Nephron (organoid): ENCODE measurements around the gene MLPH.

Experiments used
- H3K27ac Mint-ChIP-seq, 3 experiments: 2 replicates each; pipeline ENCODE4 v1.8.0; 2020; ENCODE audit warnings: mixed read lengths in 3 of 3, mild to moderate bottlenecking in 2 of 3, moderate library complexity in 1 of 3
- H3K27me3 Mint-ChIP-seq: 2 replicates; pipeline ENCODE4 v1.8.0; 2021; ENCODE audit warnings: low read depth, mild to moderate bottlenecking, moderate library complexity, mixed read lengths
- H3K36me3 Mint-ChIP-seq: 2 replicates; pipeline ENCODE4 v1.8.0; 2020; ENCODE audit warnings: low read depth, mixed read lengths
- H3K4me1 Mint-ChIP-seq: 2 replicates; pipeline ENCODE4 v1.8.0; 2020; ENCODE audit warnings: mixed read lengths
- H3K4me3 Mint-ChIP-seq, 3 experiments: 2 replicates each; pipeline ENCODE4 v1.8.0; 2020; ENCODE audit warnings: mild to moderate bottlenecking in 3 of 3, mixed read lengths in 3 of 3, moderate library complexity in 2 of 3
- H3K9me3 Mint-ChIP-seq: 2 replicates; pipeline ENCODE4 v1.8.0; 2020; ENCODE audit warnings: mixed read lengths
- TF ChIP-seq, protein P1 (sequence below), 3 experiments: fragments of 200-600 bp; sonication (generic); IDR thresholded peaks; one replicate each; pipeline ENCODE4 v1.5.0; 2021; ENCODE audit warnings: antibody characterized with exemption in 3 of 3; ENCODE audit not compliant: unreplicated experiment in 3 of 3

MLPH gene

GRCh38 chr2:237532160-237532559 lies 45.1 kb downstream of the MLPH start:
- no peaks in the 10 kb centered on the region for H3K36me3 Mint-ChIP-seq
- TF ChIP-seq, protein P1, sequence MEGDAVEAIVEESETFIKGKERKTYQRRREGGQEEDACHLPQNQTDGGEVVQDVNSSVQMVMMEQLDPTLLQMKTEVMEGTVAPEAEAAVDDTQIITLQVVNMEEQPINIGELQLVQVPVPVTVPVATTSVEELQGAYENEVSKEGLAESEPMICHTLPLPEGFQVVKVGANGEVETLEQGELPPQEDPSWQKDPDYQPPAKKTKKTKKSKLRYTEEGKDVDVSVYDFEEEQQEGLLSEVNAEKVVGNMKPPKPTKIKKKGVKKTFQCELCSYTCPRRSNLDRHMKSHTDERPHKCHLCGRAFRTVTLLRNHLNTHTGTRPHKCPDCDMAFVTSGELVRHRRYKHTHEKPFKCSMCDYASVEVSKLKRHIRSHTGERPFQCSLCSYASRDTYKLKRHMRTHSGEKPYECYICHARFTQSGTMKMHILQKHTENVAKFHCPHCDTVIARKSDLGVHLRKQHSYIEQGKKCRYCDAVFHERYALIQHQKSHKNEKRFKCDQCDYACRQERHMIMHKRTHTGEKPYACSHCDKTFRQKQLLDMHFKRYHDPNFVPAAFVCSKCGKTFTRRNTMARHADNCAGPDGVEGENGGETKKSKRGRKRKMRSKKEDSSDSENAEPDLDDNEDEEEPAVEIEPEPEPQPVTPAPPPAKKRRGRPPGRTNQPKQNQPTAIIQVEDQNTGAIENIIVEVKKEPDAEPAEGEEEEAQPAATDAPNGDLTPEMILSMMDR (IDR thresholded peaks at IDR 0.05; ENCODE audit: unreplicated experiment in 3 of 3), result no peak
- H3K27me3 Mint-ChIP-seq, result peaks cover 15% of the 10 kb centered on the region
- H3K9me3 Mint-ChIP-seq, result no peaks in the 10 kb centered on the region
- no peak overlapping the region for H3K27ac Mint-ChIP-seq
- peaks cover 12% of the 10 kb centered on the region for H3K4me1 Mint-ChIP-seq
- H3K4me3 Mint-ChIP-seq, result no peak overlapping the region

- Mint-ChIP-seq H3K27me3 (peaks cover 26% of the 10 kb centered on the region), H3K36me3 (no peaks in the 10 kb centered on the region), H3K4me3 (no peak overlapping the region), H3K27ac (no peak overlapping the region), H3K4me1 (peaks cover 19% of the 10 kb centered on the region), H3K9me3 (no peaks in the 10 kb centered on the region)
- TF ChIP-seq, protein P1 (IDR thresholded peaks at IDR 0.05; ENCODE audit: unreplicated experiment in 3 of 3), result no peak
These were observed 46.7 kb downstream of the MLPH start for GRCh38 chr2:237533668-237534161.

- no peak overlapping the region for H3K4me3 Mint-ChIP-seq
- H3K27me3 Mint-ChIP-seq, result peaks cover 26% of the 10 kb centered on the region
- H3K9me3 Mint-ChIP-seq, result no peaks in the 10 kb centered on the region
- peaks cover 20% of the 10 kb centered on the region for H3K4me1 Mint-ChIP-seq
- H3K36me3 Mint-ChIP-seq, result no peaks in the 10 kb centered on the region
- TF ChIP-seq, protein P1 (IDR thresholded peaks at IDR 0.05; ENCODE audit: unreplicated experiment in 3 of 3), result no peak
- no peak overlapping the region for H3K27ac Mint-ChIP-seq
These were observed 47.3 kb downstream of the MLPH start for GRCh38 chr2:237534380-237534779.

- H3K27me3 Mint-ChIP-seq, result peaks cover 26% of the 10 kb centered on the region
- no peak overlapping the region for H3K27ac Mint-ChIP-seq
- no peak overlapping the region for H3K4me3 Mint-ChIP-seq
- peaks cover 20% of the 10 kb centered on the region for H3K4me1 Mint-ChIP-seq
- H3K36me3 Mint-ChIP-seq, result no peaks in the 10 kb centered on the region
- TF ChIP-seq, protein P1 (IDR thresholded peaks at IDR 0.05; ENCODE audit: unreplicated experiment in 3 of 3), result no peak
- no peaks in the 10 kb centered on the region for H3K9me3 Mint-ChIP-seq
These were observed 48.5 kb downstream of the MLPH start for GRCh38 chr2:237535385-237536082.

GRCh38 chr2:237536083-237536415 lies 49.0 kb downstream of the MLPH start:
- Mint-ChIP-seq H3K27me3 (peaks cover 26% of the 10 kb centered on the region), H3K4me1 (peaks cover 20% of the 10 kb centered on the region), H3K36me3 (no peaks in the 10 kb centered on the region), H3K4me3 (no peak overlapping the region), H3K27ac (no peak overlapping the region), H3K9me3 (no peaks in the 10 kb centered on the region)
- TF ChIP-seq, protein P1 (IDR thresholded peaks at IDR 0.05; ENCODE audit: unreplicated experiment in 3 of 3), result no peak

DNA sequence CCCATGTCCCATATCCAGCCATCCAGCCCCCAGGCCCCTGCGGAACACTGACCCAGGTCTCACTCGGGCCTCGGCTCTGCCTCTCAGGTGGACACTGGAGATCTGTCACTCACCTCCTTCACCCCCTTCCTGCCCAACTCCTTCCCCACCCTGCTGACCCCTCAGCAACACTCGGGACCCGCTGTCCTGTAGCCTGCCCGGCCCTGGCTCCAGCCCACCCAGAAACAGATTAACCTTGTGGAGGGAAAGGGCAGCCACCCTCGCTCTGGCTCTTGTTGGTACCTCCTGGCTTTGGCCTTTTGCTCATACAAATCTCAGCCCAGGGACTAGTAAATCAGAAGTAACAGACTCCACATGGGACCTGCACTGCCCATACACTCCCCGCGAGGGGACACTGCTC lies 49.6 kb downstream of the MLPH start:
- Mint-ChIP-seq H3K36me3 (peaks cover 2% of the 10 kb centered on the region), H3K4me1 (peaks cover 20% of the 10 kb centered on the region), H3K27ac (no peak overlapping the region), H3K9me3 (peaks cover 2% of the 10 kb centered on the region), H3K27me3 (peaks cover 26% of the 10 kb centered on the region), H3K4me3 (no peak overlapping the region)
- TF ChIP-seq, protein P1 (IDR thresholded peaks at IDR 0.05; ENCODE audit: unreplicated experiment in 3 of 3), result no peak
